ENCODE data around the gene TRIM2. TPM values are rescaled to one million over a fixed set of nuclear protein-coding genes. Genes with fewer than 3 reads are reported as not detected.

The TRIM2 gene
- total RNA-seq, 4 donors from 2014 or later: 14.8 to 45.4 (median 26.5) TPM

DNA sequence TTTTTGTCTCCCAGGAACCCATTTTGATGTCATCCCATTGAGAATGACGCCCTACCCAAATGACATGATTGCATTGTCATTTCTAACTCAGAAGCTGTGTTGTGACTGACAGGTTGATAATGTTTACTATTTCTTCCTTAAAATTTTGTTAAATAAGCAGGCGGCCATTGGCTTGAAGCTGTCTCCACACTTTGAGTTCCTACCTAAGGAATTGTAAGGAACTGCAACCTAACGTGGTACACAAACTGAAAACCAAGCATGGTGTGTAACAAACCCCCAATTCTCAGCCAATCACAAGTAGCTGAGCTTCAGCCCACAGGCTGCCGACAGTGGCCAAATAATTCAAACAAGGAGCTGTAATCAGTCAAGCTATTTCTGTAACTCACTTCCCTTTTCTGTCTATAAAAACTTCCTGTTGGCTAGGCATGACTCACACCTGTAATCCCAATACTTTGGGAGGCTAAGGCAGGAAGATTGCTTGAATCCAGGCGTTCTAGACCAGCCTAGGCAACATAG is 137.4 kb downstream of the TRIM2 start:
- TF ChIP-seq, protein P1, sequence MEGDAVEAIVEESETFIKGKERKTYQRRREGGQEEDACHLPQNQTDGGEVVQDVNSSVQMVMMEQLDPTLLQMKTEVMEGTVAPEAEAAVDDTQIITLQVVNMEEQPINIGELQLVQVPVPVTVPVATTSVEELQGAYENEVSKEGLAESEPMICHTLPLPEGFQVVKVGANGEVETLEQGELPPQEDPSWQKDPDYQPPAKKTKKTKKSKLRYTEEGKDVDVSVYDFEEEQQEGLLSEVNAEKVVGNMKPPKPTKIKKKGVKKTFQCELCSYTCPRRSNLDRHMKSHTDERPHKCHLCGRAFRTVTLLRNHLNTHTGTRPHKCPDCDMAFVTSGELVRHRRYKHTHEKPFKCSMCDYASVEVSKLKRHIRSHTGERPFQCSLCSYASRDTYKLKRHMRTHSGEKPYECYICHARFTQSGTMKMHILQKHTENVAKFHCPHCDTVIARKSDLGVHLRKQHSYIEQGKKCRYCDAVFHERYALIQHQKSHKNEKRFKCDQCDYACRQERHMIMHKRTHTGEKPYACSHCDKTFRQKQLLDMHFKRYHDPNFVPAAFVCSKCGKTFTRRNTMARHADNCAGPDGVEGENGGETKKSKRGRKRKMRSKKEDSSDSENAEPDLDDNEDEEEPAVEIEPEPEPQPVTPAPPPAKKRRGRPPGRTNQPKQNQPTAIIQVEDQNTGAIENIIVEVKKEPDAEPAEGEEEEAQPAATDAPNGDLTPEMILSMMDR (IDR thresholded peaks at IDR 0.05): no peak
- DNase-seq (ENCODE audit: low spot score) (no peak), ATAC-seq (ENCODE audit: low FRiP score) (no peak)

DNA sequence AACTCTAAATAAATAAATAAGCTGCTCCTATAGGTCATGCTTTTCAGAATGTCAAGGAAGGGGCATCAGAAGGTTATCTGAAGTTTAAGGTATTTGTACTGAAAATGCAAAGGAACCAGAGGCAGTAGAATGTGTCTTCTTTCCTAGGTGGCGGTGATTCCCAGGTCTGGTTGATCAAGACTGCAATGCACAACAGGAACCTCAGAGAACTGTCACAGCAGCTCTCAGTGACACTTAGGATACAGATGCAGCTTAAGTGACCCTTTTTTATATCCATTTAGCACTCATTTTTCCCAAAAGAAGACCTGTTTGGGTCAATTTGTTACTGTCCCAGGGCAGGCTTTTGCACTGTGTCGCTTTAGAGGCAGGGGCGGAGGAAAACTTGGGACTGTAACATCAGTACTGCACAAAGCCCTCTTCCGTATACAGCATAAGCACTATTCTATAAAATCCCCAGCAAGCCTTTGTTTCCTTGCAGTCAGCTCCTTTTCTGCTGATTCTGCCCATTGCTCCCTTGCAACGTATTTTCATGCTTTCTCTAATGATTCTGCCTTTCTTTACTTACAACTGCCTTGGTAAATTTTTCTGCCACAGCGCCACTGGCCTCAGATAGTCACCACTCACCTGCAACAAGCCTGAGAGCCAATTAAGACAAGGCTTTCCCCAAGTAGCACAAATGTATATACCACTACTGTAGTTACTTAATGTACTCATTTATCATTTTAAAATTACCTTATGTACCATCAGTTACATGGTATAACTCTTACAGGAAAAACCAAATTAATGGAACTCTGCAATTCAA is 138.7 kb downstream of the TRIM2 start:
- TF ChIP-seq, protein P1 (IDR thresholded peaks at IDR 0.05): no peak
- ATAC-seq (ENCODE audit: low FRiP score) (no peak), DNase-seq (ENCODE audit: low spot score) (no peak)

DNA sequence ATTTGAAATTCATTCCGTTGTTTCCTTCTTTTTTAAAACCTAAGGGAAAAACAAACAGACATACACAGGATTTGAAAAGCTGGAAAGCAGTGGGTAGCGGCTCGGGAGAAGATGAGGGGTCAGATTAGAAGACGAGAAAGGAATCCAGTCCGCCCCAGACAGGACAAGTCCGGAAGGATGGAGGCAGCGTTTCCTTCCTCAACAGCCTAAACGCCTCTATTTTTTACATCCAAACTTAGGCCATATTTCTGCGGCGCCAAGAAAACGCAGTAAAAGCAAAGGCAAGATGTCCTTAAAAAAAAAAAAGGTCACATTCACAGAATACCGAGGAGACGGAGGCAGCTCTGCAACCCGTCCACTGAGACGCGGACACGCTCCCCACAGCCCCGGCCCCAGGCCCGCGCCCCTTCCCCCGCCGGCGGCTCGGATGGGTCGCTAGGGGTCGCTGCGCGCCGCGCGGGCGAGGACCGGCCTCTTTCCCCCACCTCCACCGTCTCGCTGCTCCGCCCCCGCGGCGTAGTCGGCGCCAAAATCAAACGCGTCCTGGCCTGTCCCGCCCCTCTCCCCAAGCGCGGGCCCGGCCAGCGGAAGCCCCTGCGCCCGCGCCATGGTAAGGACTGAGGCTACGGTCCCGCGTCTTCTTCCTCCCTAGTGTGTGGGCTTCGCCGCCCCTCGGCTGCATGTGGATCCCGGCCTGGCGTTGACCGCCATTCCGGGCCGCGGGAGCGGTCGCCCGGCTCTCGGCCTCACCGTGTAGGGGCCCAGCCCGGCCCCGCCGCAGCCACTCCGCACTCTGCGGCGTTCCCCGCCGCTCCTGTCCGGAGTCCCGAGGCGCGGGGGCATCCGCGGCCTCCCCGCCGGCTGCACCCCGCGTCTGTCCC is 140.1 kb downstream of the TRIM2 start, which contains the start of gene MND1:
Gene MND1, plus strand, starts transcription at position 558 of the 881 bp plus-strand sequence. Its CDS starts 50 bp downstream, at position 608.
- ATAC-seq (ENCODE audit: low FRiP score) (peak; percentile 92), DNase-seq (ENCODE audit: low spot score) (peak; percentile 73)
- TF ChIP-seq, protein P1 (IDR thresholded peaks at IDR 0.05): peak in 1 of 3 donors; percentile 54

DNA sequence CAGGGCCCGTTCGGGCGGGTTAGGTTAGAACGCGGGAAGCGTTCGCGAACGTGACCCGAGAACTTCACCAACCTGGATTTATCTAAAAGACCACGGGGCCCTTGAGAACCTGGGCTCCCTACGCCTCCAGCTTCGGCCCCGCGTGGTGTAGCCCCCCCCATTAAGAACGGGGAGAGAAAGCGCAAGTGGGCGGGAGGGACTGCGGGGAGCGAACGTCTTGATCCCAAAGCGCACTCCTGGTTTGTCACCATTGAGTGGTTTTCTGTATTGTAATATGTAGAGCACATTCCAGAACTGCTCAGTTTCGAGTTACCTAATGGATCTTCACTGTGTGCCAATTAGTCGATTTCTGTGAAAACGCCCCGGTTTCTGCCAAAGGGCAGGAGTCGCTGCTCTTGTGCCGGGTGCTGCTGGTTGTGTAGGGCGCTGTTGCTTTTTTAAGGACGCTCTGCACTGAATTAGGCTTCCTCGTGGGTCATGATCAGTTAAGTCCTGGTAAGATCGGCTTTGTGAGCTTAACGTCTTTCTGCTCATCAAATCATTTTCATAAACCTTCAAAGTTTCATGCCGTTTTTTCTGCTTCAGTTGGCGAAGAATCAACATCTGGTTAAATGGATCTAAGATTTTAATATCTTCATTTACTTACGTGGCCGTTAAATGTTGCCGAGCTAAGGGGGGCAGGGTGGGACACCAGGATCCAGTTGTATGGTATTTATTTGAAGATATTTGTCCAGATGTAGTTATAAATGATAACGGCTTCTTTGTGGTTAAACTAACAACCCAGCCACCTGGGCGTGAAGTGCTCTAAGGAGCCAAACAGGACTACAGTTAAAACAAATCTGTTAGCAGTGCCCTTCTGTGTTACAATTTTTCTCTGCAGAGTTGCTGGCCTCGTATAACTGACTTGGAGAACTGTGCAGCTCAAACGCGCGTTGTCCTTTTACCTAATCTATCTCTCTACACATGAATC is 141.1 kb downstream of the TRIM2 start:
- no peak for DNase-seq (ENCODE audit: low spot score)
- TF ChIP-seq, protein P1 (IDR thresholded peaks at IDR 0.05): no peak
- ATAC-seq (ENCODE audit: low FRiP score): peak; percentile 36

DNA sequence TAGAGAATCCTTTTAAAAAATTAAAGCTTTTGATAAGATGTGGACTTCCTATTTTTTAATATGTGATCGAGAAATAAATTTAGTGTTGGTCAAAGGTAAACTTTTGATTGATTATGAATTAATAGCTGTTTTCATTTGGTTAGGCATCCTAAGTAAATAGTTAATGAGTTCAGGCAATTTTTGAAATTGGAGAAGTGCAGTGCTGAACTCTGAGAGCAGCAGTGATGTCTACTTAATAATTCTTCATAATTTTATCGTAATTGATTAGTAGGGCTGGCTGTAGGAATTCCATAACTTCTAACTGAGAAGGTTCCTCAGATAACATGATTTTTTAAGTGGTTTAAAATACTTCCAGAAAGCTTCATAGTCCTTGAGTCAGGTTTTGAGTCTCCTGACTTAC is 141.8 kb downstream of the TRIM2 start:
- TF ChIP-seq, protein P1 (IDR thresholded peaks at IDR 0.05): no peak
- no peak for DNase-seq (ENCODE audit: low spot score)
- ATAC-seq (ENCODE audit: low FRiP score): no peak

DNA sequence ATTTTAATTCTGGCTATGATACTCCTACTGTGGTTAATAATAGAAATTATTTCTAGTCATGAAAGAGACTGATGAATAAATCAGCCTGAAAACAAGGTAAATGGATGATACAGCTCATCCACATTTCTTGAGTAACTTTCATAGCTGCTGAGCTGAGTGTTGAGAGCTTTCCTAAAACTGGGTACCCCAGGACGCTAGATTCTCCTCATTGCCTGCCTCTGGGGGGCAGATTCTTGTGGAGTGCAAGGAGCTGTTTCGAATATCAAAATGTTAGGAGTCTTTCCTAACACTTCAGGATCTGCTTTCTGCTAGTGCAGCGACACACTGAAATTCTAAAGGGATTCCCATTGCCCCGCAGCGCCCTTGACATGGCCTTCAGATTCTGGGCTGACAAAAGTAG is 142.3 kb downstream of the TRIM2 start:
- TF ChIP-seq, protein P1 (IDR thresholded peaks at IDR 0.05): no peak
- DNase-seq (ENCODE audit: low spot score) (no peak), ATAC-seq (ENCODE audit: low FRiP score) (no peak)
